Glomerular endothelial cell (primary cell): ENCODE measurements around the gene LCP2. TPM values are rescaled to one million over a fixed set of nuclear protein-coding genes. Genes with fewer than 3 reads are reported as not detected.
A peak's percentile ranks its signal among the peaks of the same experiment; 100 is the strongest.

Source experiments
- DNase-seq: peaks from one replicate; pipeline ENCODE4 v3.0.0-alpha.2; 2011; ENCODE audit warnings: low read depth, low spot score; ENCODE audit errors: extremely low read depth
- total RNA-seq: library from RNA; depleted of rRNA; stranded (reverse); fragments of >200 nt; gene quantifications from 2 replicates; pipeline ENCODE4 v1.2.3, GENCODE V29; 2015

LCP2 gene
- total RNA-seq = 4.6 and 5.7 TPM in 2 replicates

GRCh38 chr5:170297589-170298462 is at the start of gene LCP2:
Gene LCP2, minus strand, starts transcription at chr5:170297777. Its CDS starts 166 bp downstream, at chr5:170297611.
- peak; percentile 10 for DNase-seq

- DNase-seq = no peak
Measured at GRCh38 chr5:170347022-170347567, 49.5 kb upstream of the LCP2 start.

- no peak for DNase-seq
Measured at GRCh38 chr5:170345971-170346370, 48.4 kb upstream of the LCP2 start.

- no peak for DNase-seq
Measured at GRCh38 chr5:170343177-170343576, 45.6 kb upstream of the LCP2 start.

GRCh38 chr5:170342153-170342725 is 44.7 kb upstream of the LCP2 start:
- DNase-seq = no peak

- no peak for DNase-seq
Measured at GRCh38 chr5:170341545-170341944, 44.0 kb upstream of the LCP2 start.

- DNase-seq = no peak
Measured at GRCh38 chr5:170339780-170340167, 42.2 kb upstream of the LCP2 start.

- no peak for DNase-seq
Measured at GRCh38 chr5:170338933-170339779, 41.6 kb upstream of the LCP2 start.

- no peak for DNase-seq
Measured at GRCh38 chr5:170338291-170338690, 40.7 kb upstream of the LCP2 start.

GRCh38 chr5:170337045-170337733 is 39.6 kb upstream of the LCP2 start:
- DNase-seq = no peak

GRCh38 chr5:170336065-170336464 is 38.5 kb upstream of the LCP2 start:
- DNase-seq = no peak

- no peak for DNase-seq
Measured at GRCh38 chr5:170334626-170335025, 37.0 kb upstream of the LCP2 start.

- no peak for DNase-seq
Measured at GRCh38 chr5:170333161-170333910, 35.8 kb upstream of the LCP2 start.

GRCh38 chr5:170332058-170332457 is 34.5 kb upstream of the LCP2 start:
- DNase-seq = no peak

- no peak for DNase-seq
Measured at GRCh38 chr5:170330568-170331054, 33.0 kb upstream of the LCP2 start.

- no peak for DNase-seq
Measured at GRCh38 chr5:170329524-170329923, 31.9 kb upstream of the LCP2 start.

GRCh38 chr5:170327829-170328228 is 30.3 kb upstream of the LCP2 start:
- no peak for DNase-seq

- DNase-seq = no peak
Measured at GRCh38 chr5:170327168-170327567, 29.6 kb upstream of the LCP2 start.

- no peak for DNase-seq
Measured at GRCh38 chr5:170319301-170319700, 21.7 kb upstream of the LCP2 start.

GRCh38 chr5:170317499-170317898 is 19.9 kb upstream of the LCP2 start:
- DNase-seq = no peak
